GM21515 (cell line): ENCODE data around the gene CASP2.

Experiments used
- ATAC-seq: cut with Tn5 transposase; IDR thresholded peaks from one replicate; pipeline ENCODE4 v1.9.1; 2021; ENCODE audit not compliant: unreplicated experiment

CASP2 gene

DNA sequence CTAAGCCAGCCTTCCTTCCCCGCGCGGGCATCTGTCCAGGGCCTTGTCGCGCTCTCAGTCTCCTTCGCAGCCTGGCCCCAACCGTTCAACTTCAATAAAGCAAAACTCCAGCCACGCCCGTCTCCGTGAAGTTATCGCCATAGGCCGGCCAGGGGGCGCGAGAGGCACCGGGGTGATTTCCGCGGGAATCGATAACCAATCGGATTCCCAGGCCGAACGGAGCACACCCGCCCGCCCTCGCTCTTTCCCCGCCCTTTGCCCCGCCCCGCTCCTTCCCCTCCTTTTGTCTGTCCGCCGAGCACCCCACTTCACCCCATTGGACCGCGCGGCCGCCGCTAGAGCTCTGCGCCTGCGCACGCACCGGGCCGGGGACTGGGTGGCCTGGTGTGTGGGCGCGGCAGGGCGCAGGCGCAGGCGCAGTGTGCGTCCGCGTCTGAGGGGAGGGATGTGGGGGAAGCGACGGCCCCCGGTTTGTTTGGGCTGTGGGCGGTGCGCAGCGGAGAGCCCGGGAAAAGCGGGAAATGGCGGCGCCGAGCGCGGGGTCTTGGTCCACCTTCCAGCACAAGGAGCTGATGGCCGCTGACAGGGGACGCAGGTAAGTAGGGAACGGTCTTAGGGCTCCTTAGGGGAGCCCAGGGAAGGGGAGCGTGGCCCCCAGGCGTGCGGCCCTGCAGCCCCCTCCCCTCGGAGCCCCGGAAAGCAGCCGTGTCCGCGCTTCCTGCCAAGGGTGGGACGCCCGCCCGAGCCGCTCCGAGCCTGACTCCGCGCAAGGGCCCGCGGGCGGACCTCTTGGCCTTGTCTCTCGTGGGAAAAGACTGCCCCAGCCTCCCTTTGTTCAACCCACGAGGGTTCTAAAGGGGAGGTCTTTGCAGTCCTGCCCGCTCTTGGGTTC lies at the start of gene CASP2:
CASP2 (plus strand) TSS at position 417 of the 892 bp plus-strand sequence; CDS start at position 522, 105 bp downstream.
- peak; percentile 91 for ATAC-seq

DNA sequence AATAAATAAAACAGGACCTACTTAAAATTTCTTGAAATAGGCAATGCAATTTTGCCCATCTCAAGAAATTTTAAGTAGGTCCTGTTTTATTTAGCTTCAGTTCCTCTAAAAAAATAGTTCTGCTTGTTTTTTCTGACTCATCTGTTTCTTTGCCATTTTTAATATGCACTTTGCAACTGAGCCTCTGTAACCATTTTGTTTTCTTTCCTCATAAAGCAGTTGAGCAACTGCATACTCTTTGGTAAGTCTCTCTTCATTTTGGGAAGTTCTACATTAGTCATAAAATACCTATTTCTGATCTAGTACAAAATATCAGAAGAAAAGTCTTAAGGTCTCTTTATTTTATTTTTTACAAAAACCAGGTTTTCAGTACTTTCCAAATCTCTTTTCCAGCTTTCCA lies 48.3 kb upstream of the CASP2 start:
- no peak for ATAC-seq

DNA sequence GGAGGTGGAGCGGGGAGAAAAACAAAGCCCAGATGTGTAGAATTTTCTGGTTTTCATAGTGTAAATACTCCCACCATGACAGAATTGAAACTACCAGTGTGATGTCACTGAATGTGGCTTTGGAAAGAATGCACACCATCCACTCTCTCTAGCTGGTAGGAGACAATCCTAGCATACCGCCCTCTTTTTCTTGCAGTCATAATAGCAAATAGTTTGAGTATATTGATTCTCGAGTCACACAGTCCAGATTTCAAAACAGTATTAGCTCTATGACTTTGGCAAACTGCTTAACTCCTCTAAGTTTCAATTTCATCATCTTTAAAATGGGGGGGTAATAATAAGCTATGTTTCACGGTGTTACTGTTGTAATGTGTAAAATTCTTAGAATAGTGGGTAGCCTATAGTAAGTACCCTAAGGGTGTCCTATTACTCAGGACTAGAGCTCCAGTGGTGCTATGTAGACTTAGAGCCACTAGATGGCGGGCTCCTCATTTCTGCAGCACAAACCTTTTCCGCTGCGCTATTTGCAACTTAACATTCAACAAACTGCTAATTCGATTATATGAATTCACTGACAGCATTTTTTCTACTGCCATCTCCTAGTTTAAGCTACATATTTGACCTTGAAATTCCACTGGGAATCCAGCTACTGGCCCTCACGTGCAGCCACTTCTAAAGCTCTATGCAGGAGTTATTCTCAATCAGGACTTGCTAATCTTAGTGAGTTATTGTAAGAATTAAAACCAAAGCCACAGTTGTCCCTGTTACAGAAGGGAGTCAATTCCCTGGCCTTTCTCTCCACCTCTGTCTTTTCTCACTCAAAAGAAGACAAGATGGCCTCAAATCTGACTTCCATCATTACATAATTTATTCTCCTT lies 47.6 kb upstream of the CASP2 start:
- ATAC-seq, result no peak

DNA sequence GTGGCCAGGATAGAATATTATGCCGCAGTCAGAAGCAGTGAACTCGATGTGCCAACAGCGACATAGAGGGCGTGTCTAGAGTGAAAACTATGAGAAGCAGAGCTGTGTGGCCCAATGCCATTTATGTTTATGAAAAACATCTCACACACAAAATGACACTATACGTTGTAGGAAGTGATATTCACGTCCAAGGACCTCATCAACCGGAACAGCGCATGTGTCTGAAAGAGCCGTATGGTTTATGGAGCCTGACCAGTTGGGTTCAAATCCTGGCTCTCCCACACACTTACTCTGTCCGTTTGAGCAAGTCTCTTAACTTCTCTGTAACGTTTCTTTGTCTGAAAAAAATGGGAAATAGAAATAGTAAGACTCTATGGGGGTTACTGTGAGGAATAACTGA lies 45.8 kb upstream of the CASP2 start:
- ATAC-seq, result no peak

DNA sequence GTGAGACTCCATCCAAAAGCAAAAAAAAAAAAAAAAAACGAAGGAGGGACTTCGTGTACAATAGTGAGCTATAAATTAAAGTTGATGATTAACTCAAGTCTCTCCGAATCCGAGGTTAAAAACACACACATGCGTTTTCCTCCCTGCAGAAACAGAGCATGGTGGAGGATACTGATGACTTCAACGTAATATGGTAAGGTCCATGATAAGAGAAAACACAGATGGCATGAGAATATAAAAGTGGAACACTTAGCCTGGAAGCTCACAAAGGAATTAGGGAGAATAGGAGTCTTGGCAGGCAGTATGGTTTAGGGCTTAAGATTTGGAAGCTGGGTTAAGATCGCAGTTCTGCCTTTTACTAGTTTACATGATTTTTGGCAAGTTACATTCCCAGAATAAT lies 45.0 kb upstream of the CASP2 start:
- no peak for ATAC-seq

DNA sequence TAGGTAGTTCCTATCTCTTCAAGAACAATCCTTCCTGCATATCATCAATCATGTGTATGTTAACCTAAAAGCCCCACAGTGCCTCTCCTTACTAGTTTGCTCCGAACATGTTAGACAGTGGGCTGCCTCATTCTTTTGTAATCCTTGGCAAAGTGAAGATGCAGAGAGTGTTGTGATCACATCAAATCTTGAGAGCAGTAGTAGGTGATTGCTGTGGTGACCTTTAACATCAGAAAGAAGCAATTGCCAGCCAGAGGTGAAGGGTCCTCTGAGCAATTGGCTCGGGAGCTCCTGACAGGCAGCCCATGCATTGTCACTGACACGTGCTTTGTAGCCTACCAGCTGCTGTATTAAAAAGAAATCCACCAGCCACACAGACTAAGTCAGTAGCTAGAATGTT lies 44.5 kb upstream of the CASP2 start:
- ATAC-seq, result no peak

DNA sequence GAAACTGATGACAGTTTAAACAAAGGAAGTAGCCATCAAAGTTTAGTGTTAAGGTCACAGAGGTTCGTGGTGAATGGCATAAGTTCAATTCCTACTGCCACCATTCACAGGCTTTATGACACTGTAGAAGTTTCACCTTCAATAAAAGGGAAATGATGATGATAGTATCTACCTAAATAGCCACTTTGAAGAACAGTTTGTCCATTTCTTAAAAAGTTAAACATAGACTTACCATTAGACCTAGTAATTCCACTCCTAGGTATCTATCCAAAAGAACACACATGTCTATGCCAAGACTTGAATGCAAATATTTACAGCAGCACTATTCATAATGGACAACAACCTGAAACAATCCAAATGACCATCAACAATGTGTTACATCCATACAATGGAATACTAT lies 43.8 kb upstream of the CASP2 start:
- no peak for ATAC-seq

DNA sequence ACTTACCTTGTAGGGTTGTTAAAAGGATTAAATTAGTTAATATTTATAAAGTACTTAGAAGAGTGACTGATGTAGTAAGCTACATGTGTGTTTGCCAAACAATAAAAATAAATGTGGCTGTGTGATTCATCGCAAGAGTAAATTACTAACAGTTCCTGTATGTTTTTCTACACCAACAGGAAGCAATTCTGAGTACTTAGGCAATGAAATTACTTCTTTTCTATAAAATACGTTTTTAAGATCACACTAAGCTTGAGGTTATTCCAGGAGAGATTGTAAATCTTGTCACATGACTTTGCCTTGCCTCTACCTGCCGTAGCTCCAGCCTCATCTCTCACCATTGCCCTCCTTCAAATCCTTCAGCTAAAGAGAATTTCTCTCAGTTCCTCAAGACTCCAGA lies 43.0 kb upstream of the CASP2 start:
- no peak for ATAC-seq

DNA sequence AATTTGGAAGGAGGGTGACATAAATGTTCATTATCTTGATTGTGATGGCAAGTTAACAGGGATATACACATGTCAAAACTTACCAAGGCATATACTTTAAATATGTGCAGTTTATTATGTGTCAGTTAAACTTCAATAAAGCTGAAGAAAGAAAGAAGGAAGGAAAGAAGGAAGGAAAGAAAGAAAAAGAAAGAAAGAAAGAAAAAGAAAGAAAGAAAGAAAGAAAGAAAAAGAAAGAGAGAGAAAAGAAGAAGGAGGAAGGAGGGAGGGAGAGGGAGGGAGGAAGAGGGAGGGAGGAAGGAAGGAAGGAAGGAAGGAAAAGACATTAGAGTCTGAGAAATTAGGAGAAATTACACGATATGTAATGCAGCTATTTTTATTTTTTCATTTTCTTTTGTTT lies 40.8 kb upstream of the CASP2 start:
- ATAC-seq, result no peak

DNA sequence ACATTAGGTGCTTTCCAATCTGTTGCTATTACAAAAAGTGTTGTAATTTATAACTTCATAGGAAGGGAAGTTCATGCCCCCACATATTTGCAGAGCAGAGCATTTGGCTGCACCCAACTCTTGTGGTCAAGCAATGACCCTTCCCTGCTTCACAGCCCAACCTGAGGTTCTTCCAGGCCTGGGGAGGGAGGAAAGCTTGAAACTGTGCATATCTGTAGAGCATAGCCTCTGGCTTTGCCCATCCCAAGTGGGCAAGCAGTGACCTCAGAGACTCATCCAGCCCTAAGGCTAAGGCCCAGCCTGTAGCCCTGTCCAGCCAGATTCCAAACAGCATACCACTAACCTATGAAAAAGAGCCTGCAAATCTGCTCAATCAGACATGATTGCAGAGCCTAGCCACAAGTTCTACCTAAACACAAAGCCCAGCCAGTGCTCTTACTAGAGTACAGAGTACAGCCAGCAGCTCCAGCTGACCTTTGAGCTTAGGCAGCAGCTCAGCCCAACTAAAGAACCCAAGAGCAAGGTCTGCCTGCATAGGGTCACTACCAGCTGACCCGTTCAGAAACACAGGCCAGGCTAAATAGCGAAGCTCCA lies 39.3 kb upstream of the CASP2 start:
- ATAC-seq, result no peak

DNA sequence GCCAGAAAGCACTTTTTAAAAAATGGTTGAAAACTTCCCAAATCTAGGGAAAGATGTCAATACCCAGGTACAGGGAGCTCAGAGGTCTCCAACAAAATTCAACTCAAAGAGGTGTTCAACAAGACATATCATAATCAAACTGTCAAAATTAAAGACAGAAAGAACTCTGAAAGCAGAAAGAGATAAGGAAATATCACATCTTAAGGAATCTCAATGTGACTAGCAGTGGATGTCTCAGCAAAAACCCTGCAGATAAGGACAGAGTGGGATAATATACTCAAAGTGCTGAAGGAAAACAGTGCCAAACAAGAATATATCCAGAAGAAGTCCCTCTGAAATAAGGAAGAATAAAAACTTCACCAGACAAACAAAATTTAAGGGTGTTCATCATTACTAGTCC lies 38.0 kb upstream of the CASP2 start:
- no peak for ATAC-seq

DNA sequence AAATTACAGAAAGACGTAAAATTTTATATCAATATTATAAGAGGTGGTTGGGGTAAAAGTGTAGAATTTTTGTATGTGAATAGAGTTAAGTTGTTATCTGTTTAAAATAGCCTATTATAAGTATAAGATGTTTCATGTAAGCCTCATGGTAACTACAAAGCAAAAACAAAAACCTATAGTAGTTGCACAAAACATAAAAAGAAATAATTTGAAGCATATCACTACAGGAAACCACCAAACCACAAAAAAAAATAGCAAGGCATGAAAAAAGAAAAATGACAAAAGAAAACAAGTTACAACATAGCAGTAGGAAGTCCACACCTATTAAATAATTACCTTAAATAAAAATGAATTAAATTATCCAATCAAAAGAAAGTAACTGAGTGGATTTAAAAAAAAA lies 37.3 kb upstream of the CASP2 start:
- ATAC-seq, result no peak

DNA sequence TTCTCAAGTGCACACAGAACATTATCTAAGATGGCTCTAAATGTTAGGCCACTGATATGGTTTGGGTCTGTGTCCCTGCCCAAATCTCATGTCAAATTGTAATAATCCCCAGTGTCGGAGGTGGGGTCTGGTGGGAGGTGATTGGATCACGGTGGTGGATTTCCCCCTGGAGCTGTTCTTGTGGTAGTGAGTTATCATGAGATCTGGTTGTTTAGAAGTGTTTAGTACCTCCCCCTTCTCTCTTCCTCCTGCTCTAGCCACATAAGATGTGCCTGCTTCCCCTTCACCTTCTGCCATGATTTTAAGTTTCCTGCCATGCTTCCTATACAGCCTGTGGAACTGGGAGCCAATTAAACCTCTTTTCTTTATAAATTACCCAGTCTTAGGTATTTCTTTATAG lies 36.1 kb upstream of the CASP2 start:
- ATAC-seq, result no peak

DNA sequence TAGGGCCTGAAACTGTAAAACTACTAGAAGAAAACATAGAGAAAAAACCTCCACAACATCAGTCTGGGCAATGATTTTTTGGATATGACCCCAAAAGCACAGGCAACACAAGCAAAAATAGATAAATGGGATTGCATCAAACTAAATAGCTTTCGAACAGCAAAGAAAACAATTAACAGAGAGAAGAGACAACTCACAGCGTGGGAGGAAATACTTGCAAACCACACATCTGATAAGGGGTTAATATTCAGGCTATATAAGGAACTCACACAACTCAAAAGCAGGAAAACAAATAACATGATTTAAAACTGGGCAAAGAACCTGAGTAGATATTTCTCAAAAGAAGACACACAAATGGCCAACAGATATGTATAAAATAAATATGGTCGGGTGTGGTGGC lies 32.6 kb upstream of the CASP2 start:
- no peak for ATAC-seq

DNA sequence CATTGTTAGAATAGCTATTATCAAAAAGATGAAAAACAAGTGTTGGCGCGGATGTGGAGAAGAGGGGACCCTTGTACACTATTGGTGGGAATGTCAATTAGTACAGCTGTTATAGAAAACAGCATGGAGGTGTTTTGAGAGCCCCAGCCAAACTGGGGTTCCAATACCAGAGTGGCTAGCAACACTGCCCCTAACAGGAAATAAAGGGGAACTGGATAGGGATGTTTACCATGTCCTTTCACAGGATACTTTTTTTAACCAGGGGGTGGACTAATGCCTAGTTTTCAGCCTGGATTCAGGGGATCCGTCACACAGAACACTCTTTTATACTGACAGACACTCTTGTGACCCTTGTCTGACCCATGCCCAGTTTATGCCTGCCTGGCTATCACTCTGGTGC lies 31.8 kb upstream of the CASP2 start:
- ATAC-seq, result no peak

DNA sequence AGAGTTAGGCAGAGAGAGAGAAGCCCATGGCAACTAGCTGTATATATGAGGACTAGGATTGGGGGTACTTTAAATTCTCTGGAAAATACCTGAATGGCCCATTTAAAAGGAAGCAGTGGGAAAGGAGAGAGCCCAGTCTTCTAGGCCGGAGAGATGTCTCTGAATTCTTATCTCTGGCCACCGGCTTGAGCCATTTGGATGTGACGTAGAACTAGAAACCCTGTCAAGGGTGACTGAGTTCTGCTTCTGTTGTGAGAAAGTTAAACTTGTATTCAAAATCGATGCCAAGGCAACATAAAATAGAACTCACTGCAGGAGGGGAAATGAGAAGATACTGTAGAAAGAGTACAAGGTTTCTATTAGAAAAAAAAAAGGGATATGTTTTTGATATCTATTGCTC lies 31.2 kb upstream of the CASP2 start:
- ATAC-seq, result peak; percentile 79

DNA sequence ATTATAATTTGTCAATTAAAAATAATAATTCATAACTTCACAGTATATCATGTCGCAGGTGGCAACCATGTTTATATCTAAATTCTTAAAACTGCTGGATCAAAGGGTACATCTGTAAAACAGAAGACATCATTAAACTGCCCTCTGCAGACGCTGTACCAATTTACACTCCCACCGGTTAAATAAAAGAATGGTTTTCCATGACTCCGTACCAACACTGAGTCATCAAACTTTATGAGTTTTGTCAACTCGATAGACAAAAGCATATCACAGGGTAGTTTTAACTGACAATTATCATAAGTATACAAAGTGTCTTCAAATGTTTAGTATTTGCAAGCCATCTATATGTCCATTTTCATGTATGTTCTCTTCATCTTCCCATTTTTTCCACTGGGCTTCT lies 30.6 kb upstream of the CASP2 start:
- ATAC-seq, result no peak

DNA sequence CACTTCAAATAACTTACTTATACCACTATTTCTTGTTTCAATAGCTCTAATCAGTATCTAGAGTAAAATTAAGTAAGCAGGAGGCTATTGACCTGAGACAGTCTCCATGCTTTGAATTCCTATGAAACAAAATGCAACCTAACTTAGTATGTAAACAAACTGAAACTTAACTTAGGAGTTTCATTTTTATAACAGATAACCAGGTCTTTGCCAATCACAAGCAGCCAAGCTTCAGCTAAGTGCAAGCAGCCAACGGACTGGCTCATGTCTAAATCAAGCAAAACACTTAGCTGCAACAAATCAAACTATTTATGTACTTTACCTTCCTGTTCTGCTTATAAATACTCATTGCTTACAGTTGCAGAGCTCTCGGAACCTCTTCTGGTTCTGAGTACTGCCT lies 29.3 kb upstream of the CASP2 start:
- ATAC-seq, result peak; percentile 40

DNA sequence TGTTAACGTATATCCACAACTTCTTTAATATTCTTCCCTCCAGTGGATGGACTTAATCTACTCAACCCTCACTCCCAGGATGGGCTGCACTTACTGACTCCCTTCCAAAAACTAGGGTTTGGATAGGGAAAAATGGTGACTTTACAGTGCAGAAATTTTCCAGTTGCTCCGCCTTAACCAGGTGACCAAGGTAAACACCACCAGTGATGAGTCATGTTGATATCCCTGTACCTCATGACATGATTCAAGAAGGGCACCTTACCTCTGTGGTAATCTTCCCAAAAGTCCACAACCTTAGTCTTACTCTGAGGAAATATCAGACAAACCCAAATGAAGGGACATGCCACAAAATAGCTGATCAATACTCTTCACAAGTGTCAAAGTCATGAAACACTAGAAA lies 28.4 kb upstream of the CASP2 start:
- ATAC-seq, result no peak

DNA sequence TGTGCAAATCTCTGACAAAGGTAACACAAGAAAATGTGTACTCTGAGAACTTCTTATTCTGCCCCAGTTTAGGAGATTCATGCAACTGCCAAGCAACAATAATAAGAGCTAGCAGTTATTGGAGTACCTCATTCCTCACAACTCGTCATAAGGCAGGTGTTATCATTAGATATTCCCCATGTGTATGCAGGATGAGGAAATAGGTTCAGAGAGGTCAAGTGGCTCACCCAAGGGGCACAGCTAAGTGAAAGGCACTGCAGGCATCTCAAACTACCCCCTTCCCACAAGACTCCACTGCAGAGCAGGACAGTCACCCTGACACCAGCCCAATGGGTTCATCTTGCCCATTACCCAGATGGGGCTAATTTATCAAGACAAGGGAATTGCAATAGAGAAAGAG lies 26.2 kb upstream of the CASP2 start:
- no peak for ATAC-seq

DNA sequence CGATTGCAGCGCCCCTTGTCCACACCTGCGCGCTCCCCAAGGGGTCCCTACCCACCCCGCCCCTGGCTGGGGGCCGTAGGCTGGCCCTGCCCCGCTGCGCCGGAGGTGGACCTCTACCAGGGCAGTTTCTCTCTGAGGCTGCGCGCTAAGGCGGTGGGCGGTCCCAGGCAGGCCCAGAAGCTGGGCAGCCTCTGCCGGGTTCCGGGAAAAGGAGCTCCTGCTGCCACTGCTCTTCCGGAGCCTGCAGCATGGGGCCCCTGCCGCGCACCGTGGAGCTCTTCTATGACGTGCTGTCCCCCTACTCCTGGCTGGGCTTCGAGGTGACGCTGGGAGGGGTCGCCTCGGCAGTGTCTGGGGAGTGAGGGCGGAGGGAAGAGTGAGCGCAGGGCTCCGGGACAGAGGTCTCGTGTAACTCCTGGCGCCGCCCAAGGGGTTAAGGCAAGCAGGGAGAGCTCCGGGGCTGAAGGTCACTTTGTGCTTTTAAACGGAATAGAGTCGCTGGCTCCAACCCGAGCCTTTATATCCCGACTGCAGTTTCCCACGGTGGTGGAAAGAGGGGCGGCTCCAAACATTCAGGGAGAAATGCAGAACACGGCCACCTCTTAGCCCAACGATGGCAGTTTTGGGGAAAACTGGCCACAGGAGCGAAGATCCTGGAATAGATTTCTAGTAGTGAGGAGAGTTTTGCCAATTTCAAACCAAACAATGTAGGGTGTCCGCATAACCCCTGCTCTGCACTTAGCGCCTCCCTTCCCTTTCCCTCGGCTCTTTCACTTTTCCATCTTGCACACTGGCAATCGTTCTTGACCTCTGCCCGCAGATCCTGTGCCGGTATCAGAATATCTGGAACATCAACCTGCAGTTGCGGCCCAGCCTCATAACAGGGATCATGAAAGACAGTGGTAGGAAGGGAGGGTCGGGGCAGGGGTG lies 24.6 kb upstream of the CASP2 start, which contains the start of gene GSTK1:
GSTK1 (plus strand) TSS at position 176 of the 930 bp plus-strand sequence; CDS start at position 249, 73 bp downstream.
- ATAC-seq, result peak; percentile 98
